ENCODE data around the gene ABITRAM. TPM values are rescaled to one million over a fixed set of nuclear protein-coding genes. Genes with fewer than 3 reads are reported as not detected.
A peak's percentile ranks its signal among the peaks of the same experiment; 100 is the strongest.

Gene ABITRAM
- polyA plus RNA-seq, 1 experiment = 24.5 TPM

- no peak for TF ChIP-seq CTCF (IDR thresholded peaks at IDR 0.05; ENCODE audit: low read depth, low read length)
- DNase-seq (ENCODE audit: low read depth, low spot score) = peak; percentile 4
- Histone ChIP-seq H3K4me3 (ENCODE audit: low read depth, low read length) (no peak overlapping the region), H3K9me3 (ENCODE audit: control insufficient read depth, insufficient read depth, low read length) (no peaks in the 10 kb centered on the region), H3K27me3 (ENCODE audit: control insufficient read depth, insufficient read depth, low read length) (no peaks in the 10 kb centered on the region), H3K27ac (ENCODE audit: low read depth, low read length) (no peak overlapping the region)
- ChIA-PET CTCF (interaction anchor here (0.9 kb wide), 1 partner anchor 19 kb away, joined by 3 read pairs; no protein-coding TSS in a partner anchor), POLR2A (interaction anchor here (0.7 kb wide), 1 partner anchor 40 kb away, joined by 3 read pairs; no protein-coding TSS in a partner anchor)
Measured at GRCh38 chr9:108972626-108973209, 38.5 kb downstream of the ABITRAM start.

GRCh38 chr9:108973895-108974294 is 39.7 kb downstream of the ABITRAM start:
- POLR2A ChIA-PET = no interaction called here
- CTCF ChIA-PET = no interaction called here
- no peak overlapping the region for H3K4me3 ChIP-seq (ENCODE audit: low read depth, low read length)
- H3K27ac ChIP-seq (ENCODE audit: low read depth, low read length) = no peak overlapping the region
- no peaks in the 10 kb centered on the region for H3K9me3 ChIP-seq (ENCODE audit: control insufficient read depth, insufficient read depth, low read length)
- H3K27me3 ChIP-seq (ENCODE audit: control insufficient read depth, insufficient read depth, low read length) = no peaks in the 10 kb centered on the region
- no peak for TF ChIP-seq CTCF (IDR thresholded peaks at IDR 0.05; ENCODE audit: low read depth, low read length)
- DNase-seq (ENCODE audit: low read depth, low spot score) = no peak

- no peak for DNase-seq (ENCODE audit: low read depth, low spot score)
- TF ChIP-seq CTCF (IDR thresholded peaks at IDR 0.05; ENCODE audit: low read depth, low read length) = no peak
- no peak overlapping the region for H3K4me3 ChIP-seq (ENCODE audit: low read depth, low read length)
- no peak overlapping the region for H3K27ac ChIP-seq (ENCODE audit: low read depth, low read length)
- H3K9me3 ChIP-seq (ENCODE audit: control insufficient read depth, insufficient read depth, low read length) = no peaks in the 10 kb centered on the region
- CTCF ChIA-PET = interaction anchor here (1.7 kb wide), 1 partner anchor 24 kb away, joined by 9 read pairs; no protein-coding TSS in a partner anchor
- no peaks in the 10 kb centered on the region for H3K27me3 ChIP-seq (ENCODE audit: control insufficient read depth, insufficient read depth, low read length)
- POLR2A ChIA-PET = no interaction called here
Measured at GRCh38 chr9:108978205-108978604, 44.0 kb downstream of the ABITRAM start.

GRCh38 chr9:108980893-108981292 is 46.7 kb downstream of the ABITRAM start:
- TF ChIP-seq CTCF (IDR thresholded peaks at IDR 0.05; ENCODE audit: low read depth, low read length) = no peak
- no peak for DNase-seq (ENCODE audit: low read depth, low spot score)
- no peaks in the 10 kb centered on the region for H3K9me3 ChIP-seq (ENCODE audit: control insufficient read depth, insufficient read depth, low read length)
- POLR2A ChIA-PET = no interaction called here
- no peak overlapping the region for H3K27ac ChIP-seq (ENCODE audit: low read depth, low read length)
- CTCF ChIA-PET = no interaction called here
- no peak overlapping the region for H3K4me3 ChIP-seq (ENCODE audit: low read depth, low read length)
- H3K27me3 ChIP-seq (ENCODE audit: control insufficient read depth, insufficient read depth, low read length) = no peaks in the 10 kb centered on the region

- DNase-seq (ENCODE audit: low read depth, low spot score) = no peak
- CTCF ChIA-PET = no interaction called here
- H3K9me3 ChIP-seq (ENCODE audit: control insufficient read depth, insufficient read depth, low read length) = no peaks in the 10 kb centered on the region
- POLR2A ChIA-PET = no interaction called here
- no peak for TF ChIP-seq CTCF (IDR thresholded peaks at IDR 0.05; ENCODE audit: low read depth, low read length)
- H3K27ac ChIP-seq (ENCODE audit: low read depth, low read length) = no peak overlapping the region
- H3K27me3 ChIP-seq (ENCODE audit: control insufficient read depth, insufficient read depth, low read length) = no peaks in the 10 kb centered on the region
- no peak overlapping the region for H3K4me3 ChIP-seq (ENCODE audit: low read depth, low read length)
Measured at GRCh38 chr9:108983885-108984284, 49.7 kb downstream of the ABITRAM start.

Other genes with a start within 250 kb of the ABITRAM start
- not detected in 2 replicates for gene ACTL7B, start 78.4 kb upstream of the ABITRAM start, polyA plus RNA-seq (2011; rRNA removed)
- gene ACTL7A, start 72.1 kb upstream of the ABITRAM start, polyA plus RNA-seq (2011; rRNA removed) = not detected in 2 replicates
- gene ELP1, start 276 bp upstream of the ABITRAM start, polyA plus RNA-seq (2011; rRNA removed) = 29.9 and 30.0 TPM in 2 replicates
- gene CTNNAL1, start 79.1 kb downstream of the ABITRAM start, polyA plus RNA-seq (2011; rRNA removed) = 60.6 and 82.7 TPM in 2 replicates
- gene TMEM245, start 185.5 kb downstream of the ABITRAM start, polyA plus RNA-seq (2011; rRNA removed) = 36.1 and 42.0 TPM in 2 replicates
- 0.10 and 0.14 TPM in 2 replicates for gene FRRS1L, start 232.8 kb downstream of the ABITRAM start, polyA plus RNA-seq (2011; rRNA removed)